AG10803 (cell line): Measurements from ENCODE around the gene SV2C.

ENCODE experiments used
- DNase-seq: peaks from one replicate; pipeline ENCODE4 v3.0.0; 2010; ENCODE audit warnings: low read depth
- H3K4me3 ChIP-seq: 2 replicates; pipeline ENCODE4 v1.5.1; 2011; ENCODE audit warnings: mild to moderate bottlenecking, low read length, control low read depth
- TF ChIP-seq, protein P1 (sequence below): conservative IDR thresholded peaks from 2 replicates; pipeline ENCODE4 v1.5.1; 2011; ENCODE audit warnings: mild to moderate bottlenecking, low read length, control low read depth, inconsistent platforms

The SV2C gene

DNA sequence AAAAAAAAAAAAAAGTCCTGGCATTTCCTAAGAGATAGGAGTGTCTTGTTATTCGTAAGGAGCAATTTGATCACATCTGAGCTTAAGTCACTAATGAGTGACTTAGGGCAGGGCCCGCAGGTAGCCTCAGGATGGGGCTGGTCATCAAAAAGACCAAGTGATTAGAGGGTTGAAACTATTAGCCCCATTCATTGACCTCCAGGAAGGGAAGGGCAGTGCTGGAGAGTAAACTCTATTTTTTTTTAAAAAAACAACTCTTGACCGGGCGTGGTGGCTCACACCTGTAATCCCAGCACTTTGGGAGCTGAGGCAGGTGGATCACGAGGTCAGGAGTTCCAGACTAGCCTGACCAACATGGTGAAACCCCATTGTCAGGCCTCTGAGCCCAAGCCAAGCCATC is 273.7 kb downstream of the SV2C start:
- TF ChIP-seq, protein P1, sequence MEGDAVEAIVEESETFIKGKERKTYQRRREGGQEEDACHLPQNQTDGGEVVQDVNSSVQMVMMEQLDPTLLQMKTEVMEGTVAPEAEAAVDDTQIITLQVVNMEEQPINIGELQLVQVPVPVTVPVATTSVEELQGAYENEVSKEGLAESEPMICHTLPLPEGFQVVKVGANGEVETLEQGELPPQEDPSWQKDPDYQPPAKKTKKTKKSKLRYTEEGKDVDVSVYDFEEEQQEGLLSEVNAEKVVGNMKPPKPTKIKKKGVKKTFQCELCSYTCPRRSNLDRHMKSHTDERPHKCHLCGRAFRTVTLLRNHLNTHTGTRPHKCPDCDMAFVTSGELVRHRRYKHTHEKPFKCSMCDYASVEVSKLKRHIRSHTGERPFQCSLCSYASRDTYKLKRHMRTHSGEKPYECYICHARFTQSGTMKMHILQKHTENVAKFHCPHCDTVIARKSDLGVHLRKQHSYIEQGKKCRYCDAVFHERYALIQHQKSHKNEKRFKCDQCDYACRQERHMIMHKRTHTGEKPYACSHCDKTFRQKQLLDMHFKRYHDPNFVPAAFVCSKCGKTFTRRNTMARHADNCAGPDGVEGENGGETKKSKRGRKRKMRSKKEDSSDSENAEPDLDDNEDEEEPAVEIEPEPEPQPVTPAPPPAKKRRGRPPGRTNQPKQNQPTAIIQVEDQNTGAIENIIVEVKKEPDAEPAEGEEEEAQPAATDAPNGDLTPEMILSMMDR = no peak
- H3K4me3 ChIP-seq = no peak overlapping the region

DNA sequence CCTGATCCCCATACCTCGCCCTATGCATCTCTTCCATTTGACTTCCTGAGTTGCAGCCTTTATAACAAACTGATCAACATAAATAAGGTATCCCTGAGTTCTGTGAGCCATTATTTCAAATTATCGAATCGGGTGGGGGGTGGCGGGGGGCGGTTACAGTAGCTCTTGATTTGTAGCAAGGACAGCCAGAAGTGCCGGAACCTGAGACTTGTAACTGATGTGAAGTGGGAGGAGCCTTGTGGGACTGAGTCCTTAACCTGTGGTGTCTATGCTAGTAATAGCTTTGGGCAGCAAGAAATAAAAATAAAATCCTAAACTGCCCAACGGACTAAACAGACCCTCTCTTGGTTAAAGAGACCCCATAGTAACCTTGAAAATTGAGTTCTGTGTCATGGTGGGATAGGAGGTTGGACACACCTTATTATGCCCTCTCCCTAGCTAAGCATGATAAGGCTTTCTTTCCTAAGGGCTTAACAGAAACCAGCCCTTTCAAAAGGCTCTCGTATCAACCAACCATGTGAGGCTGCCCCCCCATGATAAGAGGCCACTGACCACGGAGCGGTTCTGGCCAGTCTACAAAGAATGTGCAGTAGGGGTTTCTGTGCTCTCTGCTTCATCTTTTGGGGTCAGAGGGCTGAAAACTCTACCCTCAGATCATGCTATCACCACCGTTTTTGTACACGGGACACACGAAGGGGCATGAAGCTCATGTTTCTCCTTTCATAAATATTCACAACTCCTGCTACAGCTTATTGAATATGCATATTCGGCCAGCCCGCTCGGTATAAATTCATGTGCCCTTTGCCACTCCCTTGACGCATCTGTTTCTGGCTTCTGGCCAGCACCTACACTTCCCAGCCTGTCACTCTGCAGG is 280.4 kb downstream of the SV2C start:
- TF ChIP-seq, protein P1 = no peak
- H3K4me3 ChIP-seq = no peak overlapping the region
- DNase-seq = no peak

More for the DNA sequence above, 273.7 kb downstream of the SV2C start:
- DNase-seq = no peak

DNA sequence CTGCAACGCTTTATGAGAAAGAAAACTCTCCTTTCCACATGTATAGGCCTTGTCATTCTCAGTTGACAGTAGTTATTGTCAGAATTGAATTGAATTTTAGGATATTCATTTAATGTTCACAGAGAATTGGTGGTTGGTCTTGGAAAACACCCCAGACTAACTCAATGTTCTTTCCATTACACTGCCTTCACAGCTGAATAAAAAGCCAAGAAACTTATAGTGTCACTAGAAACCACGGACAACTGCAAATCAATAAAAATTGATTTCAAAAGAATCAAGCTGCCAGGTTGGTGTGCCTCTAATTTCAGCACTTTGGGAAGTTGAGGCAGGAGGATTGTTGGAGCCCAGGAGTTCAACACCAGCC is 281.0 kb downstream of the SV2C start:
- no peak overlapping the region for H3K4me3 ChIP-seq
- no peak for DNase-seq
- TF ChIP-seq, protein P1 = no peak

DNA sequence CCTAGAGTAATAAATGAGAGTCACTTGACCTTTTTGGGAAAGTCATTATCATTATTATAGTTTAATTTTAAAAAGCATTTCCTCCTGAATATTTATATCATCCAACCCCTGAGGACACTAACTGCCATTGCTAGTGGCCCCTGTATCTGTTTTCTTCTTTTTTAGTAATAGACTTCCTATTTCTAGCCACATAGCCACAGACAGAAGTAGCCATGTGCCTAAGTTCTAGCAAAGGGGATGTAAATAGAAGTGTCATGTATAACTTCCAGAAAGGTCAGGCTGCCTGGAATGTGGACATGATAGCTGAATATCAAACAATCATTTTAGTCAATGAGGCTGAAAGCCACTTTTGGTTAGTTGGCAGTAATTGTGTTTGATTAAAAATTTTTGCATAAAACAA is 282.4 kb downstream of the SV2C start:
- no peak overlapping the region for H3K4me3 ChIP-seq
- DNase-seq = no peak
- TF ChIP-seq, protein P1 = no peak

DNA sequence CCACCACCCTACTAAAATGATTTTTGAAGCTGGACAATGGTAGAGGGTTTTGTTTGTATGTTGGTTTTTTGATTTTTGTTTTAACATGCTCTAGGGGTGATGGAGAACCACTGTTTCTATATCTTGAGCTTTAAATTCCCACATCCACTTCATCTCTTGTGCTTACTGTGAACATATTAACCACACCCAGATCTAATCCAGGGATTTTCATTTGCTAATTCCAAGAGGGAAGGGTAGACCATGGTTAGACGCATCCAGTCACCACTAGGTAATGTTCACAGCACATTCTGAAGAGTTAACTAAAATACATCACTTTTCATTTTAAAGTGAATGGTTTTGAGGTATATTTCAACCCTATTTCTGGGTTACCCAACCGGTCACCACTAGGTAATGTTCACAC is 283.4 kb downstream of the SV2C start:
- DNase-seq = no peak
- TF ChIP-seq, protein P1 = no peak

DNA sequence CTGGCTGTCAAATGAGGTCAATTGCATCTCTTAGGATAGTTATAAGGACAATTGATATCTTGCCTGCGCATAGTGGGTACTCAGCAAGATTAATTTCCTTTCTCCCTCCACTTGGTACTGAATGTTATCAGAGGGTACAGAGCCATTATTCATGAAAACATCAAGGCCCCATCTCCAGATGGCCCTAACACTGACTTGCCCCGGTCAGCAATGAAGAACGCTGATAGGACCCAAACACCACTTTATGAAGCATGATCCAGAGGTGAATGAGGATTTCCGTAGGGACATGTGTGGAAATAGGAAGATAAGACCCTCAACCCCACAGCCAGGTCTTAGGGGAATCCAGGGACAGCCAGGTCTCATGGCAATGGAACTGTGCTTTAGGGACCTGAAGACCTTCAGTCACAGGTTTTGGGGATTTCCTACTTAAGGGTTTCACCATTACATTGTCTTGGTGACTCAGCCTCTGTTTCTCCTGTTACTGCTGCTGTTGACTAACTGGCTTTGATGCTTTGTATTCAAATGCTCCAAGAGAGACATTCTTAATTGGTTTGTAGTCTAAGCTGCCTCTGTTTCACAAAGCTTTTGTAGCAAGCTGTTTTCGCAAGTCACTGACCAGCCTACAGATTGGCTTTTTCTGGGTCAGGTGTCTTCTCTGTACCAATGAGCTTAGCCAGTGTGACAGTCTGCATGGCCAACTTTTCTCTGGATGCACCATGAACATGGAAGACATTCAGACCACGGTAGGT is 284.6 kb downstream of the SV2C start:
- DNase-seq = no peak
- TF ChIP-seq, protein P1 = no peak

More for the DNA sequence above, 283.4 kb downstream of the SV2C start:
- H3K4me3 ChIP-seq = no peak overlapping the region

More for the DNA sequence above, 284.6 kb downstream of the SV2C start:
- H3K4me3 ChIP-seq = no peak overlapping the region
